Measurements from ENCODE around the gene FBLN7.
"Not testable (repeated sequence)": the region's sequence is repeated elsewhere in the genome, so short reads cannot be mapped to it uniquely, and the experiment has no call there.

FBLN7 gene

DNA sequence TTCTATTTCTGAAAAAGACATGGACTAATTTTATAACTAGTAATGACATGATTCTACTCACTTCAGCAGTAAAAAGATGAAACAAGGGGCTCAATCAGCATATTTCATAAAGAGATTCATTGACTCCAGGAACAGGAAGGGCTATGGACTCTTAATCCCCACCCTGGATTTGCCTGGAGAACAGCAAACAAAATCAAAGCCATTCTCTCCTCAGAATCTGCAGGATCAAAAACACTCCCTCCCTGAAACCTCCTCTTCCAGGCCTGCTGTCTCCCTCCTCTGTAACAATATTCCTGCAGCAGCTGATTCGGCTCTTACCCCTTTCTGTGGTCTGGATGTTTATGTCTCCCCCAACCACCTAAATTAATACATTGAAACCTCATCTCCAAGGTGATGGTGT is 59.7 kb downstream of the FBLN7 start:
- H3K36me3 Mint-ChIP-seq (ENCODE audit: low read depth) = peaks cover 23% of the 10 kb centered on the region
- no peak overlapping the region for H3K27ac Mint-ChIP-seq
- H3K9me3 Mint-ChIP-seq = peaks cover 6% of the 10 kb centered on the region
- no peak overlapping the region for H3K4me3 Mint-ChIP-seq
- peaks cover 28% of the 10 kb centered on the region for H3K4me1 Mint-ChIP-seq (ENCODE audit: low read depth)
- no peaks in the 10 kb centered on the region for H3K27me3 Mint-ChIP-seq (ENCODE audit: low read depth)

GRCh38 chr2:112198780-112199179 is 60.6 kb downstream of the FBLN7 start:
- Mint-ChIP-seq H3K36me3 (ENCODE audit: low read depth) (peaks cover 31% of the 10 kb centered on the region), H3K4me3 (no peak overlapping the region), H3K27me3 (ENCODE audit: low read depth) (no peaks in the 10 kb centered on the region), H3K27ac (no peak overlapping the region), H3K9me3 (peaks cover 15% of the 10 kb centered on the region), H3K4me1 (ENCODE audit: low read depth) (peaks cover 24% of the 10 kb centered on the region)

GRCh38 chr2:112199188-112199587 is 61.0 kb downstream of the FBLN7 start:
- Mint-ChIP-seq H3K27me3 (ENCODE audit: low read depth) (no peaks in the 10 kb centered on the region), H3K4me3 (no peak overlapping the region), H3K9me3 (peaks cover 17% of the 10 kb centered on the region), H3K4me1 (ENCODE audit: low read depth) (peaks cover 21% of the 10 kb centered on the region), H3K27ac (no peak overlapping the region), H3K36me3 (ENCODE audit: low read depth) (peaks cover 32% of the 10 kb centered on the region)

GRCh38 chr2:112201696-112202430 is 63.7 kb downstream of the FBLN7 start:
- peaks cover 37% of the 10 kb centered on the region for H3K36me3 Mint-ChIP-seq (ENCODE audit: low read depth)
- H3K9me3 Mint-ChIP-seq = peaks cover 37% of the 10 kb centered on the region
- peaks cover 6% of the 10 kb centered on the region for H3K27me3 Mint-ChIP-seq (ENCODE audit: low read depth)
- no peak overlapping the region for H3K4me3 Mint-ChIP-seq
- peaks cover 2% of the 10 kb centered on the region for H3K4me1 Mint-ChIP-seq (ENCODE audit: low read depth)
- H3K27ac Mint-ChIP-seq = no peak overlapping the region

DNA sequence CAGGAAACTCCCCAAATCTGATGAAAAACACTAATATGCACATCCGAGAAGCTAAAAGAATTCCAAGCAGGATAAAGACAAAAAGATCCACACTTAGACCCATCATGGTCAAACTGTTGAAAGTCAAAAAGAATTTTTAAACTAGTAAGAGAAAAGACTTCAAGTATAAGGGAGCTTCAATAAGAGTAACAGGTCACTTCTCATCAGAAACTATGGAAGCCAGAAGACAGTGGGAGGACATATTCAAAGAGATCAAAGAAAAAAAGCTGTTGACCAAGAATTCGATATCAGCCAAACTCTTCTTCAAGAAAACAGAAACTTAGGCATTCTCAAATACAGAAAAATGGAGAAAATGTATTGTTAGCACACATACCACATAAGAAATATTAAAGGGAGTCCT is 66.2 kb downstream of the FBLN7 start:
- Mint-ChIP-seq H3K36me3 (ENCODE audit: low read depth) (peaks cover 40% of the 10 kb centered on the region), H3K9me3 (peaks cover 37% of the 10 kb centered on the region), H3K4me3 (no peak overlapping the region), H3K27me3 (ENCODE audit: low read depth) (peaks cover 6% of the 10 kb centered on the region), H3K27ac (no peak overlapping the region), H3K4me1 (ENCODE audit: low read depth) (peaks cover 2% of the 10 kb centered on the region)

DNA sequence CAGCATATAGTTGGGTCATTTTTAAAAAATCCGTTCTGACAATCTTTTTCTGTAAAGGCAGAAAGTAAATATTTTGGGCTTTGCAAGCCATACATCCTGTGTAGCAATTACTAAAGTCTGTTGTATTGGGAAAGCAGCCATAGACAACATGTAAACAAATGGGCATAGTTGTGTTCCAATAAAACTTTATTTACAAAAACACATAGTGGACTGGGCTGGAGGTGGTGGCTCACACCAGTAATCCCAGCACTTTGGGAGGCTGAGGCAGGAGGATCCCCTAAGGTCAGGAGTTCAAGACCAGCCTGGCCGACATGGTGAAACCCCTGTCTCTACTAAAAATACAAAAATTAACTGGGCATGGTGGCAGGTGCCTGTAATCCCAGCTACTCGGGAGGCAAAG is 69.7 kb downstream of the FBLN7 start:
- not testable (repeated sequence) for H3K27ac Mint-ChIP-seq; H3K4me1 Mint-ChIP-seq (ENCODE audit: low read depth); H3K27me3 Mint-ChIP-seq (ENCODE audit: low read depth); H3K4me3 Mint-ChIP-seq
- peaks cover 31% of the 10 kb centered on the region for H3K9me3 Mint-ChIP-seq
- H3K36me3 Mint-ChIP-seq (ENCODE audit: low read depth) = peaks cover 38% of the 10 kb centered on the region

DNA sequence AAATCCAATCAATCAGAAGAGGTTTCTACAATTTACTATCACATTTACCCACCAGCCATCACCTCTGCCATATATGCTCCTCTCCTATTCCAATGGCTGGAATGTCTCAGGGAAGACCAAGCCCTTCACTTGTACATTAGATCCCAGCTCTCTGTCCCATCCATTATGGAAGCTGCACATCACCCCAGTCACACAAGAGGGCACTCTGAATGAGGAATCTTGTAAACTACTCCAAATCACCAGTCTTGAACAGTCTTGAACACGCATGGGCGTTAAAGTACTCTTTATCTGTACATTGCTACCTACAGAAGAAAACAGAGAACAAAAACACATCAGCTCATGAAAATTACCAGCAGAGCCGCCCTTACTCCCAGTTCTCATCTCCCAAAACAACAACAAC is 78.0 kb downstream of the FBLN7 start:
- Mint-ChIP-seq H3K36me3 (ENCODE audit: low read depth) (peaks cover 28% of the 10 kb centered on the region), H3K27ac (no peak overlapping the region), H3K4me1 (ENCODE audit: low read depth) (no peaks in the 10 kb centered on the region), H3K27me3 (ENCODE audit: low read depth) (no peaks in the 10 kb centered on the region), H3K9me3 (peaks cover 10% of the 10 kb centered on the region), H3K4me3 (no peak overlapping the region)

GRCh38 chr2:112217854-112218253 is 79.7 kb downstream of the FBLN7 start:
- Mint-ChIP-seq H3K9me3 (peaks cover 22% of the 10 kb centered on the region), H3K27ac (no peak overlapping the region), H3K36me3 (ENCODE audit: low read depth) (peaks cover 37% of the 10 kb centered on the region), H3K4me3 (no peak overlapping the region), H3K4me1 (ENCODE audit: low read depth) (peaks cover 3% of the 10 kb centered on the region), H3K27me3 (ENCODE audit: low read depth) (no peaks in the 10 kb centered on the region)

GRCh38 chr2:112220186-112220585 is 82.0 kb downstream of the FBLN7 start:
- peaks cover 38% of the 10 kb centered on the region for H3K36me3 Mint-ChIP-seq (ENCODE audit: low read depth)
- H3K4me3 Mint-ChIP-seq = no peak overlapping the region
- peaks cover 3% of the 10 kb centered on the region for H3K4me1 Mint-ChIP-seq (ENCODE audit: low read depth)
- H3K27me3 Mint-ChIP-seq (ENCODE audit: low read depth) = no peaks in the 10 kb centered on the region
- peaks cover 22% of the 10 kb centered on the region for H3K9me3 Mint-ChIP-seq
- H3K27ac Mint-ChIP-seq = no peak overlapping the region

- H3K4me3 Mint-ChIP-seq = no peak overlapping the region
- peaks cover 22% of the 10 kb centered on the region for H3K9me3 Mint-ChIP-seq
- H3K27me3 Mint-ChIP-seq (ENCODE audit: low read depth) = no peaks in the 10 kb centered on the region
- peaks cover 3% of the 10 kb centered on the region for H3K4me1 Mint-ChIP-seq (ENCODE audit: low read depth)
- H3K27ac Mint-ChIP-seq = no peak overlapping the region
- H3K36me3 Mint-ChIP-seq (ENCODE audit: low read depth) = peaks cover 38% of the 10 kb centered on the region
Observed at GRCh38 chr2:112220831-112221230, 82.6 kb downstream of the FBLN7 start.

DNA sequence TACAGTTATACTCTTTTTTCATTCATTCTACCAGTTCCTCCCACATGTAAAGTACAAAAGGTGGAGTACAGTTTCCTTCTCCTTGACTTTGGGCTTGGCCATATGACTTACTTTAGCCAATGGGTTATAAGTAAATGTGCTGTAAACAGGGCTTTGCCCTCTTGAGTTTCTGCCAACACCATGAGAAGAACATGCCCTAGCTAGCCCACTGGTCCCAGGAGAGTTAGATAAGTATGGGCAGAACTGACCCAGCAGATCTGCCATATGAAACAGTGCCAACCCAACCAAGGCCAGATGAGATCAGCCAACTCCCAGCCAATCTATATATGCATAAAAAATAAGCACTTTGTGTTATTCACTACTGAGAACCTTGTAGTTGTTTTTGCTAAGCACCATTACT is 91.2 kb downstream of the FBLN7 start:
- H3K4me1 Mint-ChIP-seq (ENCODE audit: low read depth) = peaks cover 2% of the 10 kb centered on the region
- H3K4me3 Mint-ChIP-seq = no peak overlapping the region
- peaks cover 37% of the 10 kb centered on the region for H3K36me3 Mint-ChIP-seq (ENCODE audit: low read depth)
- H3K9me3 Mint-ChIP-seq = no peaks in the 10 kb centered on the region
- H3K27ac Mint-ChIP-seq = no peak overlapping the region
- H3K27me3 Mint-ChIP-seq (ENCODE audit: low read depth) = no peaks in the 10 kb centered on the region

DNA sequence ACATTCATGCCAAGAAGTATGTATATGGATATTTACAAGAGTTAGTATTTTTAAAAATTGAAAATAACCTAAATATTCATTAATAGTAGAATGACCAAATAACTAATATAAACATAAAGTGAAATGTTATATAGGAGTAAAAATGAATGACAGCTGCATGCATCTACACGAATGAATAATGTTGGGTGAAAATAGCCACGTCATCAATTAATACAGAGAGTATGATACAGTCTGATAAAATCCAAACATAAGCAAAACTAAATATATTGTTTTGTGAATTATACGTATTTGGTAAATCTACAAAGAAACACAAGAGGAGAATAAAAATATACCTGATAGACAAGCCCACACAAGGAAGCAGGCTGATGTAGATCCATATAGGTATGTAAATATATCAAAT is 92.2 kb downstream of the FBLN7 start:
- peaks cover 31% of the 10 kb centered on the region for H3K36me3 Mint-ChIP-seq (ENCODE audit: low read depth)
- no peak overlapping the region for H3K4me3 Mint-ChIP-seq
- H3K9me3 Mint-ChIP-seq = no peaks in the 10 kb centered on the region
- peaks cover 2% of the 10 kb centered on the region for H3K4me1 Mint-ChIP-seq (ENCODE audit: low read depth)
- H3K27me3 Mint-ChIP-seq (ENCODE audit: low read depth) = no peaks in the 10 kb centered on the region
- H3K27ac Mint-ChIP-seq = no peak overlapping the region

Data from T-helper 1 cell treated with Interleukin-12 subunit alpha and Interleukin-12 subunit beta and Interleukin-4 antibody, amounts not matched to agents 30 μg/mL and 1 μg/mL, for 36 hours (primary cell).